HG03558 (cell line): ENCODE measurements around the gene NUDT3.

Experiments
- ATAC-seq: cut with Tn5 transposase; IDR thresholded peaks from one replicate; pipeline ENCODE4 v1.9.1; 2021; ENCODE audit warnings: moderate number of reproducible peaks; ENCODE audit not compliant: unreplicated experiment; ENCODE audit errors: extremely low read depth

The NUDT3 gene

DNA sequence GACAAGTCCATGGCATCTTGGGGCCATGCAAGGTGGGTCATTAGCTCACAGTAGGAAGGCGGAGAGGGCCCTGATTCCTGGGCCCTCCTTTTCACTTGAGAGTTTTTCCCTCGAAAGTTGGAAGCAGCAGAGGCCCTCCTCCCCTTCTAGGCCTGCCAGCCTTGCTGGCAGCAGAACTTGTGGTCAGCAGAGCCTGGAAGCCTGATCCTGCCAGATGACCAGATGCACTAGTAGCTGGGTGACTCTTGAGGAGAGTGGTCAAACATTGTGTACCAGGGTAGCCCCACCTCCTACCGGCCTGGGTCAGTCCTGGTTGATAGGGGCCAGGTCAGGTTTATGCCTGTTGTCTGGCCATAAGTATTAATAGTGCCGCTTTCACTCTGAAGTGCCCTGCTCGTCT is 159.6 kb downstream of the NUDT3 start:
- ATAC-seq, result no peak

GRCh38 chr6:34231566-34232336 is 160.7 kb downstream of the NUDT3 start:
- no peak for ATAC-seq

DNA sequence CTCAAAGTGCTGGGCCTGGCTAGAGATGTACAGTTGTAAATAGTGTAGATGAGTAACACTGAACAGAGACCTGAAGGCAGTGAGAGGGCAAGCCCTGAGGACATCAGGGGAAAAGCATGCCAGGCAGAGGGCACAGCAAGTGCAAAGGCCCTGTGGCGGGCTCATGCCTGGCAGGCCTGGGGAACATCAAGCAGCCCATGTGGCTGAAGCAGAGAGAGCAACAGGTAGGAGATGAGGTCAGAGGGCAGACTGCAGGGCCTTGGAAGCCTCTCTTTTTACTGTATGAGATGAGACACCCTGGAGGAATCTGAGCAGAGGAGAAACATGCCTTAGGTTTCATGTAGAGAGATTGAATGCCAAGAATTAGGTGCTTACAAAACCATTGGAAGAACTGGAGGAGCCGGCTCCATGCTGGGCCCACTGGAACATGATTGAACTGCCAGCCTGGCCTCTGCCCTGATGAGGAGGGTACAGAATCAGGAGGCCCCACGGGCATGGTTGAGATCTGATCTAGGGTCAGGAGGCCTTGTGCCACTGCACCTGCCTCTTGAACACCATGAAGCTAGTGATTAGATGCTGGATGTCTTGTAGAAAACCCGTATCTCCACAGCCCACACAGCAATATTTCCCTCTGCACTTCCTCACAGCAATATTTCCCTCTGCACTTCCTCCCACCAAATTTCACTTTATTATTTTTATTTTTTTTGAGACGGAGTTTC is 161.7 kb downstream of the NUDT3 start:
- ATAC-seq, result no peak

DNA sequence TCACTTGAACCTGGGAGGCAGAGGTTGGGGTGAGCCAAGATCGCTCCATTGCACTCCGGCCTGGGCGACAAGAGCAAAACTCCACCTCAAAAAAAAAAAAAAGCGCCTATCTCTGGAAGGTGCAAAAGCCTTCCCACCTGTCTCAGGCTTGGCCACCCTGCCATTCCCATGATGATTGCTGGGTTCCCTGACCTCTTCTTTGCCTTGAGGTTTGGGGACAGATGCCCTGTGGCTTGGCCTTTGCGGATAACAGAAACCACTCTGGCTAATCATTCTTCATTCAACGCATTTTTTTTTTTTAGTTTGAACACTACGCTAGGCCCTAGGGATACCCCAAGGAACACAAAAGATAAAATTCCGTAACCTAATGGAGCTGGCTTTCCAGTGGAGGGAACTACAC is 162.6 kb downstream of the NUDT3 start:
- no peak for ATAC-seq
